Measurements from ENCODE around the gene KIF26B.

KIF26B gene

DNA sequence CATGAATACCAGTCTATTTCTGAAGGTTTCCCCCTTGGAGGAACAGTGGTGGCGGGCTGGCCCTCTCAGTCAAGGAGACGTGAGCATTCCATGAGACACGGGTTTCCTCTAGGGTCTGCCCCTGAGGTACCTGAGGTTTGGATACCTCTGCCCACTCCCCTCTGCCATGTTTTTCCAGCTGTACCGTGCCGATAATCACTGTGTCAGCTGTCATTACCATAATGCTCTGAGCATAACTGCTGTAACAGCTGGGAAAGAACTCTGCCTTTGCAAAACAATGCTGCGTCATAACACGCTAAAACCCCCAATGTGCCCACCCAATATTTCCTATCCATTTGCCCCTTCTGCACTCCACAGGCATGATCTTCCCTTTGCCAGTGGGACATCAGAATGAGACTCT is 425.1 kb downstream of the KIF26B start:
- no peak for DNase-seq

DNA sequence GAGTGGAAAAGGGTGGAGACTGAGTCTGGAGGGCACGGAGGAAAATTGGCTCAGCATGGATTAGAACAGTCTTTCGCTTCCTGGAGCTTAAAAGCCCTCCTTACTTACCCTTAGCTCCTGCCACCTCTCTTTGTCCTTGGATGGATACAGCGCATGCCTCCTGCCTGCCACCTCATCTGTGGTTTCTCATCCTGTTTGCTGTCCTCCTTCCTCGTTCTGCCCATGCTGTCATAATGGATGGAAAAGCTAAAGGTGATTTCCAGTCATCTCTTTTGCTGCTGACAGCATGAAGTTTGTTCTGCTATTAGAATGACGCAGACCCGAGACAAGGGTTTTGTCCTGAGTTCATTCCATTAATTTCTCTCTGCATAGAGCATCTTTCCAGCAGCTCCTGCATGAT is 425.9 kb downstream of the KIF26B start:
- no peak for DNase-seq

DNA sequence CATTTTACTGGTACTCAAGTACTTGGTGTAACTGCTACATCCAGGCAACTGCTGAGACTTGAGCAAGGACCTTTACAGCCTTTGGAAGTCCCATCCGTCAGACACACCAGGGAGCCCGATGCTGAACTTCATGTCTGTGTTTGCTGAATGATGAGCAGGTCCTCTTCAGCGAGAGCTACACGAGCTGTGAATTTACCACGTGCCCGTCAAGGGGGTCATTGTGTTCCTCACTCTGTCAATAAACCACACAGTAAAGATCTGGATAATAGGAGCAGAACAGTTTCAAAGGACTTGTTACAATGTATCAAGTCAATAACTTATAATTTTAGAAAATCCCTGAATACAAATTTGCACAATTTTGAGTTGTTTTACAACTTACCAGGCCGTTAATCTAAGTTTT is 427.2 kb downstream of the KIF26B start:
- no peak for DNase-seq

DNA sequence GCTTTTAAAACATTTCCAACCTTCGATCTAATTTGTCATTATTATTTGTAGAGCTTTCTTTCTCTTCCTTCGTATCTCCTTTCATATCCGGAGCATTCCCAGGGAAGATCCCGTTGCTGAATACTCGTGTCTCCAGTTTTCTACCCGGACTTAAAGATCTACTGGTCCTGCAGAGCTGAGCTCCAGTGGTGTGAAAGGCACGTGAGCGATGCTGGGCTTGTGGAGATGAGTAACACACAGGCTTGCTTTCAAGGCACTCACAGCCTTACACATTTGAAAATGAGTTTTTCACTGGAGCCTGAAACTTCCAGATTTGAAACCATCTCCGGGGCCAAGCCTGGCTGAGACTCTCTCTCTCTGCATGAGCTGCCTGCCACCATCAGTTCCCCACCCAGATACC is 428.3 kb downstream of the KIF26B start:
- DNase-seq, result no peak

DNA sequence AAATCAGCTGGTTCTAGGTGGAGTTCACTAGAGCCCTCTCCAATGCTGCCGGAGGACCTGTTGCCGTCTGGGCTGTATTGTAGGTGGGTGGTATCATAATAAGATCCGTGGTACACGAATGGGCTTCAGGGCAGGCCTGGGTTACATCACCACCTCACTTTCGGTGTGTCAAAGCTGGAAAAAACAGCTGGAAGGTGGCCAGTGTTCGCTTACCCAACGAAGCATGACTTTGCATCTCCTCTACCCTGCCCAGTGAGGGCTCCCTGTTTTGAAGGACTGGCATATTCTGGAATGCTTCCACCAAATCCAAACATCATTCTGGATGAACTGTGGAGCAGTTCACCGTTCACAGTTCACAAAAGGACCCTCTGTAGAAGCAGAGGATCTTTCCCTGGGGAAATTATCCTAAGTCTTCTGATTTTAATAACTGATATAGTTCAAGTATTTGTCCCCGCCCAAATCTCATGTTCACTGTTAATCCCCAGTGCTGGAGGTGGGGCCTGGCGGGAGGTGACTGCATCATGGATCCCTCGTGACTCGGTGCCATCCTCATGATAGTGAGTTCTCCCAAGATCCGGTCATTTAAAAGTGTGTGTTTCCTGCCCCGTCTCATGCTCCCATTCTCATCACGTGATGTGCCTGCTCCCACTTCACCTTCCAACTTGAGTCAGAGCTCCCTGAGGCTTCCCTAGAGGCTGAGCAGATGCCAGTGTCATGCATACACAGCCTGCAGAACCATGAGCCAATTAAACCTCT is 429.0 kb downstream of the KIF26B start:
- DNase-seq, result no peak

DNA sequence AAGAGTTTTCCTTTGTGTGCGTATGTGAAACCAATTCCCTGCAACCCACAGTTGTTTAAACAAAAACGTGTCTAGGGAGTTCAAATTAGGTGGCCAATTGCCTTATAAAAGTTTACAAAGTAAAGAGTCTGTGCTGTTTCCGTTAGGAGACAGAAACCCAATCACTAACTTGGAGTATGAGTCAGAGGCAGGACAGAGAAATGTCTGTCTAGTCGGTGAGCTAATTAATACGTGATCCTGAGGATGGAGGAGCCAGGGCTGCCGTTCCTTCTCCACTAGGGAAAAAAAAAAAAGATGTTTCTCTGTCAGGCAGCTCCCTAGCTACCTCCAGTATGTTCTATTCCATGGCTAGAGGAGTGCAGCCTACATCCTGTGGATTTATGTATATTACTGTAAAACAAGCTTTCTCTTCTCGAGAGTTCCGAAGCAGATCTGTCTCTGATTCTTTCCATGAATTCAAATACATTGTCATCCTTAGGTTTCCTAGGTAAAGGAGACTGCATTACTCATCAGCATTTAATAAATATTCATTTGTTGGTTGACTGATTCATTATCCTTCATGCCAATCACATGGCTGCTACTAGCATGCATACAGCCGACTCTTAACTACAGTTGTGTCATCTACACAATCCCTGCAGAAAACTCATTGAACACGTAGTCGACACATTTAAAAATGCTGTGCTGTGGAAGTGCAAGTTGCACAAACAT is 430.6 kb downstream of the KIF26B start:
- no peak for DNase-seq

DNA sequence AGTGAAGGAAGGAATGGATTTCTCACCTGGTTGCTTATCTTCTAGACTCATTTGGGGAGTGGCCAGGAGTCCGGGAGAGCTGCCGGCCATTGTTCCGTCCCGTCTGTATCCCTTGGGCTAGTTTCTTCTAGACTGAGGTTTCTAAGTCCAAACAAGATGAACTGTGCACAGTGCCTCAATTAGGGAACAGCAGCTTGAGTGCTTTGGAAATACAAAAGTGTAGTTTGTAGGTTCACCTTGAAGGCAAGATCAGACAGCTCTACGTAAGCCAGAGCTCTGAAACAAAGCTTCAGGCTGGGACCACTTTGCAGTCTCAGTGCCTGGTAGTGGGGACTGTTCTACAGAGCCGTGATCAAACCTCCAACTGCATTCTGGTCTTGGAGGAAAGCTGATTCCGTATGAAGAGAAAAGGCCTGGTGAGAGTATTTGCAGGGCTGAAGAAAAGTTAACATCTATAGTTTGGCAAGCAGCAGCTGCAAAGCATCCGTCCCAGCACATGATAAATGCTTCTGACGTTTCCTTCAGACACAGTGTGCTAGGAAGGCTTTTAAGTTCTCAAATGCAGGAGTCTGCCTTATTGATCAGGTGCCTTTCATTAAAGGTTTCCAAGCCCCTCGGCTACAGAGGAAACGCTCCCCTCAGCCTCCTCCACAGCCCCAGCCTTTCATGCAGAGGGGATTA is 432.8 kb downstream of the KIF26B start:
- no peak for DNase-seq

DNA sequence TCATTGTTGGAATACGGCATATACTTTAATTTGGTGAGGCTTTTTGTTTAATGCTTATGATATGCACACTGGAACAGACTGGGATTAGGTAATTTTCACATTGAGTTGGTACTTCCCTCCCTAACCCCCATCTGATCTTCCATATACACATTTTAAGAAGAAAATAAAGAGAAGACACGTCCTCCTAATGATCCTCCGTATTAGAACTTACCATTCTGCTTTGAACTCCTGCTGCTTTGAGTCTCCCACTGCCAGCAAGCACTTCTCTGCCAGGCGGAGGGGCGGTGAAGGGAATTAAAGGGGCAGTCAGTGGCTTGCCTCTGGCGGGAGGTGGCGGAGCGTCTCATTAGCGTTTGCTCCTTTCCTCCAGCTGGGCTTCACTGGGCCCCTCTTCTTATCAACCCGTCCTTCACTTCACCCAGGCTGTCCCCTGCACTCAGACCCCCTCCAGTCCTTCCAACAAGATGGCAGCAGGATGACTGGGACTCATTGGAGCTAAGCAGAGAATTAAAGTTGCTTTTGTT is 433.4 kb downstream of the KIF26B start:
- no peak for DNase-seq

DNA sequence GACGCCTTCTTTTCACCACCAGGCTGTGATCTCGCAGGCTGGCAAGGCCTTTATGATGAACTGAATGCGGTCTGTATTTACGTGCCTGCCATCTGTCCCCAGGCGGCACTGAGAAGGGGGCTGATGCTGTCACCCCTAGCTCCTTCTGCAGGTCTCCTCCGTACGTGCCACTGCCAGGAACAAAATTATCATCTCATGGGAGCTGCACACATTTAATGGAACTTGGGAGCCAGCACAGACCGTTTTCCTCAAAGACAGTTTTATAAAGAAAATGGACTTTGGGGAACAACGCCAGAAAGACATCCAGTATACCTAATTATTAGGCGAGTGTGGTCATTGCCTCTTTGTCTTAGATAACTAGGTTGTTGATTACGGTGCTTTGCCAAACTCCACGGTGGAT is 434.5 kb downstream of the KIF26B start:
- DNase-seq, result no peak

DNA sequence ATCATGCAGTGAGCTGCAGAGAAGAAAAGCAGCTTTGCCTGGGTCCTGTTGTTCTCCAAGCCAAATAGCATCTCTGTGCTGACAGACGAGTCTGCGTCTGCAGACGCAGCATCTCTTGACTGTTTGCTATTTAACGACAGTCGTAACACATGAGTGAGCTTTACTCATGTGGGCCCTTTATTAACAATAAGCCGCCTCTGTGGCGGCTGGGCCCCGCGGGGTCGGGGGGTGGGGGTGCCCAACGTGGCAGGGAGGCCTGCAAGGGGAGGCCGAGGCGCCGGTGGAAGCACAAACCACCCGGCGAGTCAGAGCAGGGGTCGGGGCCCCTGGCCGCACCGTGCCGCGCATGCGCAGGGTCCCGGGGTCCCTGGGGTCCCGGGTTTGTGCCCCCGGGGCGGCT is 435.1 kb downstream of the KIF26B start:
- no peak for DNase-seq

DNA sequence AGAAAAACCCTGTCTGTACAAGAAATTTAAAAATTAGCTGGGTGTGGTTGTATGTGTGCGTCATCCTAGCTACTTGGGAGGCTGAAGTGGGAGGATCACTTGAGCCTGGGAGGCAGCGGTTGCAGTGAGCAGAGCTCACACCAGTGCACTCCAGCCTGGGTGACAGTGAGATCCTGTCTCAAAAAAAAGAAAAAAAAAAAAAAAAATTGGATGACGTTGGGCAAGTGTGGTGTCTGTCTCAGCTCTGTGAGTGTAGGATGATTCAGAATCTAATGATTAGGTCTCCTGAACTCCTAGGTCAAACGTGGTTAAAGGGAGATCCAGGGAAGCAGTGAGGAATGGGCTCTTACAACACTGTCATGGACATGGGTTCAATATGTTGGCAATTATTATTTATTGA is 435.9 kb downstream of the KIF26B start:
- DNase-seq, result no peak

DNA sequence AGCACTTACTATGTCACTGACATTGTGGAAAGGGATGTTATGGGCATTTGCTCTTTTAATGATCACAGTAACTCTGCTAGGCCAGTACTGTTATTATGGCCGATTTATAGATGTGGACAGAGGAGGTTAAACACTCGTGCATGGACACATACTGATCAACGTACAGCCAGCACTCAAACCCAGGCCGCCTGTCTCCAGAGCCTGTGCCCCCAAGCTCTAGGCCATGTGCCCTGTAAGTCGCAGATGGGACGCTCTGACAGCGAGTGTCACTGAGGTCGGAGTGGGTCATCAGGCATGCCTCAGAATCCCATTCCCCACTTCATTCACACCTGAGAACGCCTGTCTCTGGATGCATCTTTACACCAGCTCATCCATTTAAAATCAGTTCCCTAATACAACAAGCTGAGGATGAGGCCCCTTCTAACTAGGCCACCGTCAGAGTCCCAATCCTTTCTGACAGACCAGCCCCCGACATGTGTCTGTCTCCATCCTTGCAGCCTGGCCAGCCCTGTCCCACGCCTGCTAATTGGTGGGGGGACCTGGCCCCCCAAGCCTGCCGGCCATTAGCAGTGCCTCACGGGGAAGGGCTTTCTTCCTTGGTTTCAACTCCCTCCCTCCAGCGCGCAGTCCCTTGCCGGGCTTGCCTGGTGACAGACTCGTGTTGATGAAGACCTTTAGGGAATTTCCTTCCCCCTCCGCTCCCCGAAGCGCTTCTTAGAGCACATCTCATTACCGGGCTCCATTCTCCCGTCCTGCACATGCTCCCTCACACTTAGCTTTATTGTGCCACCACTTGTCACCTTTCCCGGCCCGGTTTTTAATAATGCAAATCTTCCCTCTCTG is 436.8 kb downstream of the KIF26B start:
- DNase-seq, result no peak

DNA sequence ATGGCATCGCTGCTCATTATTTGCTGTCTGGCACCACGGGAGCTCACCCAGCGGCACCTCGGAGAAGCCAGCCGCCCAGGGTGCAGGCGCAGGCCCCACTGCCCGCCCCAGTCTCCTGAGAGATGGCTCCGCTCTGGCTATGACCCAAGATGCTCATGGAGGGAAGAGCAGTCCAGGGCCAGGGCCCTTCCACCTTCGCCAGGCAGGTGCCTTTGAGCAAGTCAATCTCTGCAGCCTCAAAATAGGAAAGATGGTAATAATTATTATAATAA is 437.3 kb downstream of the KIF26B start:
- DNase-seq, result no peak

DNA sequence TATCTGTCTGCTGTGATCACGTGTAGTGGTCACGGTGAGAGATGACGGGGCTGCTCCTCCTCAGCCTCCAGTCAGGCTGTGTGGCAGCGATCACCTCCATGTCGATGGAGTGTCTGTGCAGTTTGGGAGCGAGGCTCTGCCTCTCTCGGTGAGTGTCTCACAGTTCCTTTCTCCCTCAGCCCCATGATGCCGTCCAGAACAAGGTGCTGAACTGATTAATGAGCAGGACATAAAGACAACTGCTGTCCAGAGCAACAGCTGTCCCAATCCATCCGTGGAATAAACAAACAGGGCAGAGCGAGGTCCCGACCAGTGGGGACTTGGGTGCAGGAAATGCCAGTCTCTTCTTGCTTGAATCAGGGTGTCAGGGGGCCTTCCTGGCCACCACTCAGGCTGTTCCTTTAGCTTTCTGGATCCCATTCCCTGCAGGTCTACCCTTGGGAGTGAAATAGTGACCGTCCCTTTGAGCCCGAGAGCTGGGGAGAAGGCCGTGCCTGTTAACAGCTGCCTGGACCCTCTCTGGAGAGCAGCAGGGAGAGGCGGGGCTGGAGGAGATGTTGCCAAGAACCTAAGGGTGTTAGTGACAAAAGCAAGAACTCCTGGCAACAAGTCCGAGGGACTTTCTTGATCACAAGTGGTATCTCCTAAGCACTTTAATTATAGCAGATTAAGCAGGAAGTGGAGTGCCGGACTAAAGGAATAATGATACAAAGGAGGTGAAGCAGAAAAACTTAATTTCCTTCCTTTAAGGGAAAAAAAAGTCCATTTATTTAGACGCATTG is 443.9 kb downstream of the KIF26B start:
- no peak for DNase-seq

DNA sequence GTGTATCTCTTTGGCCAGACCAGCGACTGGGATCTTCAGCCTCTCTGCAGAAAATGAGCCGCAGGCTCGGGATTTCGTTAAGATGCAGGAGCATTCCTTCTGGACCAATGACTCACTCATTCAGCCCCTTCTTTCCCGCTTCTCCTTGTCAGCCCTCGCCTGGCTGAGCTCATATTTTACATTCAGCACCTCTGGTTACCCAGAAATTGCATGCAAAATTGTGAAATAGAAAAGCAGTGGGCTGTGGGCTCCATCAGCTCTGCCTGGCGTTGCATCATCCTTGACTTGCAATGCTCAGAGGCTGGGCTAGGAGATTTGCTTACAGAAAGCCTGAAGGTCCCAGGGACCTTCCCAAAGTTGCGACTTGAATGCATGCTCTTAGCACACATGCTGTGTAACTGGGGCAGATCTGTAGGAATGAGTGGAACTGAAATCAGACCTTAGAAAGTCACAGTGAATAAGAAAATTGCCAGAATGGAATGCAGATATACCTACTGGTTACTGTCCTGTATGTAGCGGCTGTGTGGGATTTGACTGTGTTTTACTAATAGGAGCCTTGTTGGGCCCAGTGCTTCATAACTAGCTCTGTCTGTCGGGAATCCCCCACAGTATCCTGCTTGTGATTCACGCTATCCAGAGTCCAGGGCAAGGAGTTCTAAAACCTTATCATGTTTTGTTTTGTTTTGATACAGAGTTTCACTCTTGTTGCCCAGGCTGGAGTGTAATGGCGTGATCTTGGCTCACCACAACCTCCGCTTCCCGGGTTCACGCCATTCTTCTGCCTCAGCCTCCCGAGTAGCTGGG is 444.8 kb downstream of the KIF26B start:
- no peak for DNase-seq

DNA sequence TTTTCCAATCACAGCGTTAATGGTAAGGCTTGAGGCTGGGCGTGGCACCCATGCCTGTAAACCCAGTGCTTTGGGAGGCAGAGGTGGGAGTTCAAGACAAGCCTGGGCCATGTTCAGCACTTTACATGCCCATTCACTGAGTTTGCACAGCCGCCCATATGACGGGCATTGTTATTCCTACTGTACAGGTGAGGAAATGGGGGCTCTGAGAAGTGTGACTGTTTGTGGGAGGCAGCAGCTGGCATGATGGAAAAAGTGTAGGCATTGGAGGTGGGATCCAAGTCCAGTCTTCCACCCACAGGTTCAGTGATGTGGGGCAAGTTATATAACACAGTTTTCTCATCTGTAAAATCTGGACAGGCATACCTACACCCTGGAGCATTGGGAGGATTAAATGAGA is 445.9 kb downstream of the KIF26B start:
- DNase-seq, result no peak

DNA sequence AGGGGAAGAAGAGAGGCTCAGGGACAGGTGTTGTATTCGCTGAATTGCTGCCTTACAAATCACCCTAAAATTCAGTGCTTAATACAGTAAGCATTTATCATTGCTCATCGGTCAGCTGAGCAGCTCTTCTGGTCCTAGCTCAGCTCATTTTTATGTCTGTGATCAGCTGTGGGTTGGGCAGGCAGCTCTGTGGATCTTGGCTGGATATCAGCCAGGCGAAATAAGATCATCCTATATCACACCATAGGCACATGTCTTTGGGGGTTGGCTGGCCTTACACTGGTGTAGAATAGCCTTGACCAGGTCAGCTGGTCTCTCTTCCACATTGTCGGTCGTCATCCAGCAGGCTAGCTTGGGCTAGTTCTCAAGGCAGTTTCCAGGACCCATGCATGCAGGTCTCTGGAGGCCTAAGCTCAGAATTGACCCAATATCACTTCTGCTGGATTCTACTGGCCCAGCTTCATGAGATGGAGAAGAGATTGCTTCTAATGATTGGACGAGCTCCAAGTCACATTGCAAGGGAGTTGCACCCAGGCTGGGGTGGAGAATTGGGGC is 448.6 kb downstream of the KIF26B start:
- no peak for DNase-seq

DNA sequence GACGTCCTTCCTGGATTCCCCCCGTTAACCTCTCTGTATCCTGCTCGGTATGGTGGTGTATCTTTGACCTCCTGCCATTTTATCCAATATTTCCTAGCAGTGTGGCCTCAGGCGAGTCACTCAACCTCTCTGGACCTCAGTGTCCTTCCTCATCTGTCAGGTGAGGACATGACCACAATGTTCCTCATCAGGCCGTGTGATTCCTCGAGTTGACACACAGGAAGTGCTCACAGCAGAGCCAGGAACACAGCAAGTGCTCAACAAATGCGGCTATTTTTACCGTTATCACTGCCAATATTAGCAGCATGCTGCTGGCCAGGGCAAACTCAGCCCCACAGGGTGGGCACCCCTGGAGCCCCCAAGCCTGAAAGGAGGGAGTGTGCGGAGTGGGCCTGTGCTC is 450.2 kb downstream of the KIF26B start:
- DNase-seq, result no peak

DNA sequence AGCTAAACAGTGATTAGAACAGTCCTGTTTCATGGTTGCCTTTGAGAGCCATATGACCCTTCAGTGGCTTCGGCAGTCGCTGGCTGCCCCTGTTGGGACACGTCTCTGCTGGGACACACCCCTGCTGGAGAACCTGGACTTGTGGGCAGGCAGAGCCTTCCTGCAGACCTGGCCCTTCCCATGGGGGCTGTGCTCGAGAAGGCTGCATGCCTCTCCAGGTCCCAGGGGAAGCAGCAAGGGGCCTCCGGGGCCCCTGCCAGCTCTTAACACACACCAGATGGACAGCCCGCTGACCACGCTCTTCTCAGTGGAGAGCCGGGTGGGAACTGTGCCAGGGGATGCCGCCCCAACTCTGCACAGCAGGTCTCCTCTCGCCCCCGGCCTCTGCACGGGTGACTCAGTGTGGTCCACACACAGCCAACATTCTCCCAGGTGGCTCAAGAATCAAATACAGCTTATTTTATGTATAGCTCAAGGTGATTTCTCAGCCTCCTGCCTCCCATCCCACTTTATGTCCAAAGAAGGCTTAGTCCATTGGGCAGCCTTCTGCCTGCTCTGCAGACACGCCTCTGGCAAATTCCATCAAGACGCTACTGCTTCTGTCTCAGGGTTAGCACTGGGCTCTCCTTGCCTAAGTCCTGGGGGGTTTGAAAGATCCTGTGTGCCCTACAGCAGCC is 450.8 kb downstream of the KIF26B start:
- no peak for DNase-seq

DNA sequence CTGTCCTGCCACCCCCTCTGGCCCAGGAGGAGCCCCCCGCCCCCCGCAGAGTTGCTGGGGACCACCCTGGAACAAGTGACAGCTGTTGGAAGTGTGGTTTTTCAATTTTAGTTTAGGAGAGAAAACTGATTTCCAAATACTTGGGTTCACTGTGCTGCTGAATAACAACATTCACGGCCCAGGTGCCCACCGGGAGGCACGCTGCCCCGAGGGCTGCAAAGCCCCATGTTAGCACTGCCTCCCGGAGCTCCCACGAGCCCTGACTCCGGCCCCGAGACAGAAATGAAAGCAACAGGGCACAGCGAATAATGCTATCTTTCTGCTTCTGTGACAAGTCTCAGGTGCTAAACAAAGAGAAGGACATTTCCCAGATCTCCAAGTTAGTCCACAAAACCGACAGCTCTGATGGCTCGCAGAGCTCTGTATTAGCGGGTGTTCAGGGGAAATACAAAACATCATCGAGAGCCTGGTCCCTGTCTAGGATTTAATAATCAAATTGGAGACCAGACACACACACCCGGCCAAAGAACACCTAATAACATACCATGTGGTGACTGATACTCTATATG is 451.5 kb downstream of the KIF26B start:
- DNase-seq, result no peak
